ENCODE results near the gene ZNF69.
"Not testable (repeated sequence)": the region's sequence is repeated elsewhere in the genome, so short reads cannot be mapped to it uniquely, and the experiment has no call there.

ZNF69 gene

DNA sequence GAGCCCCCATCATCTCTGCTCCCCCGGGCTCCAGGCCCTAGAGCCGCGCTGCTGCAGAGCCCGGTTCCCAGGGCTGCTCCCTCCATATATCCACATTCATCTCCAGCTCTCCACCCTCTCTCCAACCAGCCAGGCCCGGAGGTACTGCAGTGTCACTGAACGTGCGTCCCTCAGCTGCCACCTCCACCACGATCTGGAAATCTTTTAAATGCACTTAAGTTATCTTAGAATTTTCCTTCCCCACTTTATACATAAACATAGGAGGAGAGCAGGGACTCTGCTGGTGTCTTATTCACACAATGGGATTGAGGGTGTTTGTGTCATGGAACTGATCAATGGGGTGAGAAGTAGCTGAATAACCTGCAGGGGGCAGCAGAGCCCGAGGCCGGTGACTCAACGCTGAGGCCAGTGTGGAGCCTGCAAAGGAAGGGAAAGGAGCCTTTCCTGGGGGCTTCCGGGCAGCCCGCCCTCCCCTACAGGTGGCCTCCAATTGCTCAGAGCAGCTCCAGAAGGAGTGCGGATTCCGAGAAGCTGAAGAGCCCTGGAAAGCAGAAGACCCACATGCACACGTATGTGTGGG lies 7.8 kb upstream of the ZNF69 start:
- not testable (repeated sequence) for H3K79me2 ChIP-seq (ENCODE audit: low read length); H3K36me3 ChIP-seq (replicated peaks; ENCODE audit: insufficient read depth, low read length); H3F3A ChIP-seq (ENCODE audit: insufficient read depth, low read length); H3K4me3 ChIP-seq (ENCODE audit: low read length); H3K9ac ChIP-seq (ENCODE audit: low read length); H2AFZ ChIP-seq (ENCODE audit: low read length); H3K9me2 ChIP-seq (replicated peaks; ENCODE audit: insufficient read depth, low read length); H4K20me1 ChIP-seq (ENCODE audit: insufficient read depth, low read length); H3K27ac ChIP-seq (ENCODE audit: low read length); H3K4me2 ChIP-seq (ENCODE audit: low read depth, low read length); H3K27me3 ChIP-seq (replicated peaks; ENCODE audit: insufficient read depth, low read length); H3K4me1 ChIP-seq (ENCODE audit: low read length); H3K9me3 ChIP-seq (replicated peaks; ENCODE audit: insufficient read depth, low read length)
- TF ChIP-seq CTCF (IDR thresholded peaks at IDR 0.05; ENCODE audit: low read length): peak; percentile 47
- peak; percentile 27 for DNase-seq

DNA sequence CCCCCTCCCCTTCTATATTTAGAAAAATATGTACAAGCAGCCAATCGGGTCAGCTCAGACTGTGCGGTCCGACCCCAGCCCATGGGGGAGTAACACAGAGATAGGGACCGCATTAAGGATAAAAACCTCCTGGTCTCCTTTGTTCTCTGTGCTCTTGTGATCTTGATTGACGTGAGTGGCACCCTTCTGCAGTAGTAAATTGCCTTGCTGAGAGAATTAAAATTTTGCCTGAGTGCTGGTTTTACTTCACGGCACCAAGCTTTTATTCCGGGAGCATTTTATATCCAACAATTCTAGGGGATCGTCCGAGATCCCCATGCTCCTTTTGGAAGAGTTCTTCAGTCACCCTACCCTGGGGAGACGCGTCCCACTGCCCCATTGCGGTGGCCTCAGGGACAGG lies 7.0 kb upstream of the ZNF69 start:
- Histone ChIP-seq H3K4me2 (ENCODE audit: low read depth, low read length) (peak overlapping the region; percentile 37), H3K9me2 (replicated peaks; ENCODE audit: insufficient read depth, low read length) (no peaks in the 10 kb centered on the region), H4K20me1 (ENCODE audit: insufficient read depth, low read length) (no peaks in the 10 kb centered on the region), H3K36me3 (replicated peaks; ENCODE audit: insufficient read depth, low read length) (no peaks in the 10 kb centered on the region), H2AFZ (ENCODE audit: low read length) (no peak overlapping the region), H3F3A (ENCODE audit: insufficient read depth, low read length) (no peaks in the 10 kb centered on the region), H3K9me3 (replicated peaks; ENCODE audit: insufficient read depth, low read length) (no peaks in the 10 kb centered on the region), H3K4me1 (ENCODE audit: low read length) (no peaks in the 10 kb centered on the region), H3K4me3 (ENCODE audit: low read length) (no peak overlapping the region), H3K9ac (ENCODE audit: low read length) (no peak overlapping the region), H3K79me2 (ENCODE audit: low read length) (no peaks in the 10 kb centered on the region), H3K27ac (ENCODE audit: low read length) (no peak overlapping the region), H3K27me3 (replicated peaks; ENCODE audit: insufficient read depth, low read length) (no peaks in the 10 kb centered on the region)
- TF ChIP-seq CTCF (IDR thresholded peaks at IDR 0.05; ENCODE audit: low read length) (no peak), EZH2phosphoT487 (IDR thresholded peaks at IDR 0.05; ENCODE audit: low read length) (no peak), EZH2 (optimal IDR thresholded peaks at IDR 0.05; ENCODE audit: low read depth, low read length) (no peak)
- no peak for DNase-seq

DNA sequence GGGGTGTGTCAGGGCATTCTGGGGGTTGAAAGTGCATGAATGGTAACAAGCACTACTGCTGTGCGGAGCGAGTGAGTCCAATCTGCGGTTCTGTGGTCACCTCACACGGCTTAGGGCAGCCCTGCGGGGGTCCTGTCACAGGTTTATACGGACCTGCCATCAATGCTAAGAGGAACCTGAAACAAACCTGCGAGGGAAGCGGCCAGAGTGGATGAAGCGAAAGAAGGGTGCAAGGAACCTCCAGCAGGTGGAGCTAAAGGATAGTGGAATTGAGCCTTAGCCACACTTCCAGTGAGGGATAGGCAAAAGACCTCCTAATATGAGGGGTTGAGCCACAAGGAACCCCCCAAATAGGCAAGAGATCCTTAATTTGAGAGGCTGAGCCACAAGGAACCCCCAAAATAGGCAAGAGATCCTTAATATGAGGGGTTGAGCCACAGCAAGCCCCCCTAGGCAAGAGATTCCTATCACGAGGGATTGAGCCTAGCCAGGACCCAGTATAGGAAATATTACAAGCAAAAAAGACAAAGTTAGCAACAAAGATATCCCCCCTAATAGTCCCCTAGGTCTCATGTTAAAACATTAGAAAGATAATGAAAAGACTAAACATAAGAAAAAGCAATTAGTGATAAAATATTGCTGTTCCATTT lies 6.3 kb upstream of the ZNF69 start:
- H3K4me2 ChIP-seq (ENCODE audit: low read depth, low read length): peak overlapping the region; percentile 37
- no peaks in the 10 kb centered on the region for H3K4me1 ChIP-seq (ENCODE audit: low read length)
- H3K4me3 ChIP-seq (ENCODE audit: low read length): no peak overlapping the region
- H3K27ac ChIP-seq (ENCODE audit: low read length): no peak overlapping the region
- H3K36me3 ChIP-seq (replicated peaks; ENCODE audit: insufficient read depth, low read length): no peaks in the 10 kb centered on the region
- no peak overlapping the region for H3K9ac ChIP-seq (ENCODE audit: low read length)
- H4K20me1 ChIP-seq (ENCODE audit: insufficient read depth, low read length): no peaks in the 10 kb centered on the region
- H3K9me2 ChIP-seq (replicated peaks; ENCODE audit: insufficient read depth, low read length): no peaks in the 10 kb centered on the region
- H3K79me2 ChIP-seq (ENCODE audit: low read length): no peaks in the 10 kb centered on the region
- H3K27me3 ChIP-seq (replicated peaks; ENCODE audit: insufficient read depth, low read length): no peaks in the 10 kb centered on the region
- H3K9me3 ChIP-seq (replicated peaks; ENCODE audit: insufficient read depth, low read length): no peaks in the 10 kb centered on the region
- DNase-seq: peak; percentile 63
- no peak overlapping the region for H2AFZ ChIP-seq (ENCODE audit: low read length)
- TF ChIP-seq EZH2 (optimal IDR thresholded peaks at IDR 0.05; ENCODE audit: low read depth, low read length) (no peak), CTCF (IDR thresholded peaks at IDR 0.05; ENCODE audit: low read length) (peak; percentile 82)
- H3F3A ChIP-seq (ENCODE audit: insufficient read depth, low read length): no peaks in the 10 kb centered on the region
